NCI-H2107 (cell line): ENCODE results near the gene TOR1AIP2.

Experiments used
- DNase-seq: peaks from one replicate; lab custom pipeline; 2025; lab: John Stamatoyannopoulos, UW

TOR1AIP2 gene

GRCh38 chr1:179877586-179878265 lies at the start of gene TOR1AIP2:
Gene TOR1AIP2 (minus strand): TSS chr1:179877803. CDS start chr1:179852665, 25,138 bp downstream.
- peak; percentile 75 for DNase-seq

- no peak for DNase-seq
Observed at GRCh38 chr1:179926850-179927205, 49.2 kb upstream of the TOR1AIP2 start.

GRCh38 chr1:179925922-179926849 lies 48.6 kb upstream of the TOR1AIP2 start:
- no peak for DNase-seq

GRCh38 chr1:179925302-179925701 lies 47.7 kb upstream of the TOR1AIP2 start:
- no peak for DNase-seq

- DNase-seq: no peak
Observed at GRCh38 chr1:179924268-179924667, 46.7 kb upstream of the TOR1AIP2 start.

- DNase-seq: no peak
Observed at GRCh38 chr1:179923029-179923428, 45.4 kb upstream of the TOR1AIP2 start.

- no peak for DNase-seq
Observed at GRCh38 chr1:179921981-179922872, 44.6 kb upstream of the TOR1AIP2 start.

- no peak for DNase-seq
Observed at GRCh38 chr1:179921472-179921871, 43.9 kb upstream of the TOR1AIP2 start.

- DNase-seq: no peak
Observed at GRCh38 chr1:179917601-179918429, 40.2 kb upstream of the TOR1AIP2 start.

GRCh38 chr1:179911812-179912211 lies 34.2 kb upstream of the TOR1AIP2 start:
- DNase-seq: no peak

- DNase-seq: no peak
Observed at GRCh38 chr1:179910934-179911333, 33.3 kb upstream of the TOR1AIP2 start.

- DNase-seq: no peak
Observed at GRCh38 chr1:179889589-179889988, 12.0 kb upstream of the TOR1AIP2 start.

- no peak for DNase-seq
Observed at GRCh38 chr1:179888071-179888470, 10.5 kb upstream of the TOR1AIP2 start.

- DNase-seq: no peak
Observed at GRCh38 chr1:179883745-179884138, 6.1 kb upstream of the TOR1AIP2 start.

GRCh38 chr1:179883040-179883744 lies 5.6 kb upstream of the TOR1AIP2 start:
- no peak for DNase-seq

GRCh38 chr1:179882253-179883039 lies 4.8 kb upstream of the TOR1AIP2 start, which contains the start of gene TOR1AIP1:
Gene TOR1AIP1 (plus strand): TSS chr1:179882285. CDS start chr1:179882503, 218 bp downstream.
- peak; percentile 99 for DNase-seq

GRCh38 chr1:179881642-179882252 lies 4.1 kb upstream of the TOR1AIP2 start:
- no peak for DNase-seq

- DNase-seq: no peak
Observed at GRCh38 chr1:179879797-179880196, 2.2 kb upstream of the TOR1AIP2 start.

GRCh38 chr1:179876300-179876715 lies 1.3 kb downstream of the TOR1AIP2 start:
- DNase-seq: no peak
